Measurements from ENCODE around the gene MAPK11.
A peak's percentile ranks its signal among the peaks of the same experiment; 100 is the strongest.

Gene MAPK11

DNA sequence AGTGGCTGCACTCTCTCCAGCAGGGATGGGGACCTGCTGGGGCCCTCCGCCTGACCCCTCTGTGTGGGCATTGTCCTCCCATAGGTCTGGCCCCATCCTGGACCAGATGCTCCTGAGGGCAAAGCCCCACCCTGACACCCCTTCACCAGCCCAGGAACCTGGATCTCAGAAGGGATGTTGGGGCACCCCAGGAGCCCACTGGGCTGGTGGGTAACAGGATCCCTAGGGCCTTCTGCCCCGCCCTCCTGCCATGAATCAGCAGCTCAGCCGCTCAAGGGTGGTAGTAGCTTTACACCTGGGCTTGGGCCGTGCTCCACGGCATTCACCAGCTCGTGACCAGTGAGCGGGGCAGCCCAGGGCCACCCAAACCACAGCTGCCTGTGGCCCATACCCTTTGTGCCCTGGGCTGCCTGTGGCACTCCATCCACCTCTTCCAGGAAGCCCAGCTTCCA lies 7.7 kb downstream of the MAPK11 start:
- in situ Hi-C loops (cut with MboI; ENCODE audit: low sequenced_read_pairs, unreplicated experiment), result no loop called here
- no peak for DNase-seq (ENCODE audit: low spot score)
- no peak for TF ChIP-seq CTCF (IDR thresholded peaks at IDR 0.05; ENCODE audit: borderline replicate concordance, control extremely low read depth, extremely low read depth, insufficient read depth, missing control alignments)

DNA sequence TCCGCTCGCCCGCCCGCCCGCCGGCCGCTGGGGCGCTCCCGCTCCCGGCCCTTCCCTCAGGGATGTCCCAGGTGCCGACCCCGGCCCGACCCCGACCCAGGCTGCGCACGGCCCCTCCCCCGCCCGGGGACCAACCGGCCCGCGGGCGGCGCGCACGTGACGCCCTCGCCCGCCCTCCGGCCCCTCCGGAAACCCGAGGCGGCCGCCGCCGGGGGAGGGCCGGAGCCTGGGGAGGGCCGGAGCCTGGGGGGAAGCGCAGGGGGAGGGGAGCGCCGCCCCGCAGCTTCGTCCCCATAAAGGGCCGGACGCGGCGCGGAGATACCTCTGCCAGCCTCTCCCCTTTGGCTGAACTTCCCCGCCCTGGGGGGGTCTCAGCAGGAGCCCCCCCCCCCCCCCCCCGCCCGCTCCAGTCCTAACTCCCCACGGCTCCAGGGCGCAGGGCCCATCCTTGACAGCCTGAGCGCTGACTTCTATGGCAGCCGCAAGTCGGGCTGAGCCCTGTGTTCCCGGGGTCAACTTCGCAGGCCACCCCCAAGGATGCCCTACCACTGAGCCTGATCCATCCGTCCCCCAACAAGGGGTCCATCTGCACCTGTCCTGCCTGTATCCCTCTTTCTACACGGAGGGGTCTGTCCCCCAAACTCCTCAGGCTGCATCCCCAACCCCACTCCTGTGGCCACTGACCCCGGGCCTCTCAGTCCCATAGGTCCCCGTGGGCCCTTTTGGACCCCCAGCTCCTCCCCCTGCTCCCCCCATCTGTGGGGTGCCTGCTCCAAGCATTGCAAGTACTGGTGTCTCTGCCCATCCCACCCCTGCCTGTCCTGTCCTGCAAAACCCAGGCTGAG lies 8.3 kb downstream of the MAPK11 start, which contains the start of gene MAPK12:
TSS of gene MAPK12 (minus strand) at position 69 of the 845 bp plus-strand sequence. CDS start 174 bp downstream, outside the sequence.
- in situ Hi-C loops (cut with MboI; ENCODE audit: low sequenced_read_pairs, unreplicated experiment), result no loop called here
- DNase-seq (ENCODE audit: low spot score), result peak; percentile 88

DNA sequence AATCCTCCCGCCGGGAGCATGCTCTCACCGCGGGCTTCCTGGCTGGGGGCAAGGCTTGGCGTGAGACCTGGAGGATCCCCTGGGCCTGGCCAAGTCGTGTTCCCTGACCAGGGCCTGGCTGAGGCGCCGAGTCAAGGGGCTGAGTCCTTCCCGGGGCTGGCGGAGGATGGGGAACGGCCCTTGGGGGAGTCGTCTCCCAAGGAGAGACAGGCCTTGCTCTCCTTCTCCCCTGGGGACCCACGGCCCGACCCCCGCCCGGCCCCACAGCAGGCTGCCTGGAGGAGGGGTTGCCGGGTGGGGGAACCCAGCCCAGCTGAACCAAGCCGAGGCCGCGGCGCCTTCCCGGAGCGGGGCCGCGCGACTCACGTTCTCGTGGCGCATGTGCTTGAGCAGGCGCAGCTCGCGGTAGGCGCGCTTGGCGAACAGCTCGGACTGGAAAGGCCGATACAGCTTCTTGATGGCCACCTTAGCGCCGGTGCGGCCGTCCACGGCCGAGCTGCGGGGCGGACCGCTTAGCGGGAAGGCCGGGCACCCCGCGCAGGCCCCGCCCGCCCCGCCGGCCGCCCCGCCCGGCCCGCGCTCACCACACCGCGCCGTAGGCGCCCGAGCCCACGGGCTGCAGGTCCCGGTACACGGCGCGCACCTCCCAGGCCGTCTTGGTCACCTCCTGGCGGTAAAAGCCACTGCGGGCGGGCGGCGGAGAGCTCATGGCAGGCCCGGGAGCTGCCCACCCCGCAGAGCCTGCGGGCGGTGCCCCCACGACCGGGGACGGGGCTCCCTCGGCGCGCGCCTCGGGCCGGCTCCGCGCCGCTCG lies 9.2 kb downstream of the MAPK11 start:
- TF ChIP-seq CTCF (IDR thresholded peaks at IDR 0.05; ENCODE audit: borderline replicate concordance, control extremely low read depth, extremely low read depth, insufficient read depth, missing control alignments), result no peak
- in situ Hi-C loops (cut with MboI; ENCODE audit: low sequenced_read_pairs, unreplicated experiment), result no loop called here
- DNase-seq (ENCODE audit: low spot score), result peak; percentile 81

More for the DNA sequence above, 8.3 kb downstream of the MAPK11 start, which contains the start of gene MAPK12:
- TF ChIP-seq CTCF (IDR thresholded peaks at IDR 0.05; ENCODE audit: borderline replicate concordance, control extremely low read depth, extremely low read depth, insufficient read depth, missing control alignments), result no peak

DNA sequence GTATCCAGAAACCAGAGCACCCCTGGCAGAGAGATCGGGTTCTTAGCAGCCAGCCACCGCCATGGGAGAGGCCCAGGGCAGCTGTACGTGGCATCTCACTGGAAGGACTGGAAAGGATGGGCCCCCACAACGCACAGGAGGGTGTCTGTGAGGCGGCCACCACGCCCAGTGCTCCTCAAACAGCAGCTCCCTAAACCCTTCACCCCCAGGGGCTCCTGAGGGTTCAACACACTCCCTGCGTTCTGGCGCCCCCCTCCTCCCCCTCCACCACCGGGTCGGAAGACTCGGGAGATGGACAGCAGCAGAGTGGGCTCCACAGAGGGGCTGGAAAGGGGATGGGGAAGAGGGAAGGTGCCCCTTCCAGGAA lies 9.8 kb downstream of the MAPK11 start:
- no peak for TF ChIP-seq CTCF (IDR thresholded peaks at IDR 0.05; ENCODE audit: borderline replicate concordance, control extremely low read depth, extremely low read depth, insufficient read depth, missing control alignments)
- no peak for DNase-seq (ENCODE audit: low spot score)
- in situ Hi-C loops (cut with MboI; ENCODE audit: low sequenced_read_pairs, unreplicated experiment), result no loop called here

GRCh38 chr22:50259302-50259701 lies 10.9 kb downstream of the MAPK11 start:
- in situ Hi-C loops (cut with MboI; ENCODE audit: low sequenced_read_pairs, unreplicated experiment), result no loop called here
- TF ChIP-seq CTCF (IDR thresholded peaks at IDR 0.05; ENCODE audit: borderline replicate concordance, control extremely low read depth, extremely low read depth, insufficient read depth, missing control alignments), result no peak
- no peak for DNase-seq (ENCODE audit: low spot score)
